Panc1 (cell line): ENCODE data around the gene ZBTB20. TPM values are rescaled to one million over a fixed set of nuclear protein-coding genes. Genes with fewer than 3 reads are reported as not detected.

Source experiments
- ATAC-seq: fragments of 200-7000 bp; cut with Tn5 transposase; 2 replicates; pipeline ENCODE4 v1.9.1; 2020; ENCODE audit warnings: mild to moderate bottlenecking, moderate library complexity
- BruUV-seq: library from RNA; stranded (reverse); fragments of 400-500 nt; replicated peaks from 2 replicates; lab custom pipeline; 2021; lab: Mats Ljungman, UMichigan
- CTCF ChIA-PET: fragments of 300-600 bp; sonication (Branson Sonifier 250); formaldehyde crosslinking; loops from one replicate; lab custom pipeline; 2022; ENCODE audit warnings: antibody characterized with exemption; lab: Charles Lee
- POLR2A ChIA-PET: fragments of 300-600 bp; sonication (Branson Sonifier 250); formaldehyde crosslinking; loops from one replicate; lab custom pipeline; 2022; ENCODE audit warnings: antibody characterized with exemption; lab: Charles Lee
- DNase-seq: peaks from one replicate; pipeline ENCODE4 v3.0.0-alpha.2; 2010; ENCODE audit warnings: low read depth, low spot score
- H3K27ac ChIP-seq: 2 replicates; pipeline ENCODE4 v1.5.1; 2011; ENCODE audit warnings: mild to moderate bottlenecking, low read length, inconsistent platforms
- H3K27me3 ChIP-seq: fragments of 200-500 bp; sonication (Bioruptor generic); 2 replicates; pipeline ENCODE4 v1.6.0; 2014; ENCODE audit warnings: low read length, inconsistent platforms; ENCODE audit not compliant: control insufficient read depth, insufficient read depth
- H3K36me3 ChIP-seq: fragments of 200-500 bp; sonication (Bioruptor generic); 2 replicates; pipeline ENCODE4 v1.5.1; 2014; ENCODE audit warnings: inconsistent platforms, mild to moderate bottlenecking, low read length, moderate library complexity; ENCODE audit not compliant: control insufficient read depth, insufficient read depth
- H3K4me1 ChIP-seq: 2 replicates; pipeline ENCODE4 v1.5.1; 2011; ENCODE audit warnings: inconsistent platforms, mild to moderate bottlenecking, low read length, moderate library complexity; ENCODE audit not compliant: control insufficient read depth, insufficient read depth
- H3K4me3 ChIP-seq, 2 experiments: 2 replicates each; pipeline ENCODE4 v1.5.1; 2011 to 2012; ENCODE audit warnings: low read depth in 2 of 2, low read length in 2 of 2, mild to moderate bottlenecking in 2 of 2, inconsistent platforms in 1 of 2, moderate library complexity in 1 of 2
- H3K9me3 ChIP-seq: fragments of 200-500 bp; sonication (Bioruptor generic); 2 replicates; pipeline ENCODE4 v1.5.1; 2014; ENCODE audit warnings: low read depth, mild to moderate bottlenecking, inconsistent platforms, low read length, moderate library complexity; ENCODE audit not compliant: control insufficient read depth, insufficient read depth
- CTCF ChIP-seq: fragments of 450-650 bp; IDR thresholded peaks from 2 replicates; pipeline ENCODE4 v1.5.1; 2017; ENCODE audit warnings: mild to moderate bottlenecking
- POLR2AphosphoS5 ChIP-seq: IDR thresholded peaks from 2 replicates; pipeline ENCODE4 v1.6.1; 2012; ENCODE audit warnings: mild to moderate bottlenecking, low read depth, low read length, moderate library complexity
- REST ChIP-seq, 2 experiments: IDR thresholded peaks; 2 replicates each; pipeline ENCODE4 v1.6.1; 2011 to 2012; ENCODE audit warnings: low read depth in 2 of 2, control low read depth in 1 of 2, low read length in 1 of 2, mild to moderate bottlenecking in 1 of 2, moderate library complexity in 1 of 2; ENCODE audit not compliant: insufficient read depth in 1 of 2
- SIN3A ChIP-seq: IDR thresholded peaks from 2 replicates; pipeline ENCODE4 v1.6.1; 2012; ENCODE audit warnings: low read depth, mild to moderate bottlenecking, low read length, moderate library complexity, borderline replicate concordance; ENCODE audit not compliant: insufficient read depth
- TCF7L2 ChIP-seq: IDR thresholded peaks from 2 replicates; pipeline ENCODE4 v1.6.1; 2011; ENCODE audit warnings: mild to moderate bottlenecking, low read depth, low read length, inconsistent platforms
- in situ Hi-C: cut with HindIII; loops from 2 replicates; pipeline ENCODE4 v1.10.0; 2016; ENCODE audit warnings: low sequenced_read_pairs, low pct_unique_long_range_greater_than_20kb
- intact Hi-C: fragments of 100-400 bp; cut with micrococcal nuclease; formaldehyde crosslinking; loops from one replicate; pipeline ENCODE4 v1.10.0; 2022; ENCODE audit not compliant: unreplicated experiment
- total RNA-seq: library from RNA; stranded (reverse); gene quantifications from one replicate; pipeline ENCODE4 v1.2.1, GENCODE V29; 2021; ENCODE audit not compliant: unreplicated experiment

ZBTB20 gene
- total RNA-seq, 1 experiment from 2014 or later: 4.1 TPM

GRCh38 chr3:114525278-114525677, 621.8 kb downstream of the ZBTB20 start:
- TF ChIP-seq SIN3A (no peak), POLR2AphosphoS5 (no peak)
- intact Hi-C loops (no loop called here), in situ Hi-C loops (no loop called here)
- H3K9me3 ChIP-seq: no peaks in the 10 kb centered on the region
- no peak overlapping the region for H3K4me3 ChIP-seq
- no peaks in the 10 kb centered on the region for H3K36me3 ChIP-seq
- H3K4me1 ChIP-seq: no peaks in the 10 kb centered on the region
- ChIA-PET POLR2A (no interaction called here), CTCF (interaction anchor here (0.6 kb wide), 1 partner anchor 308 kb away, joined by 7 read pairs; no protein-coding TSS in a partner anchor)
- DNase-seq: no peak
- no peak overlapping the region for H3K27ac ChIP-seq
- BruUV-seq: no TSS peak
- no peaks in the 10 kb centered on the region for H3K27me3 ChIP-seq
- no peak for ATAC-seq

GRCh38 chr3:114519415-114519814, 627.7 kb downstream of the ZBTB20 start:
- Histone ChIP-seq H3K27me3 (no peaks in the 10 kb centered on the region), H3K36me3 (no peaks in the 10 kb centered on the region), H3K4me1 (no peaks in the 10 kb centered on the region), H3K9me3 (no peaks in the 10 kb centered on the region), H3K4me3 (no peak overlapping the region), H3K27ac (no peak overlapping the region)
- ATAC-seq: no peak
- POLR2A ChIA-PET: no interaction called here
- CTCF ChIA-PET: no interaction called here
- no peak for DNase-seq
- BruUV-seq: no TSS peak
- TF ChIP-seq POLR2AphosphoS5 (no peak), CTCF (no peak)
- in situ Hi-C loops (no loop called here), intact Hi-C loops (no loop called here)

GRCh38 chr3:114518206-114518808, 628.8 kb downstream of the ZBTB20 start:
- intact Hi-C loops (no loop called here), in situ Hi-C loops (no loop called here)
- H3K27me3 ChIP-seq: no peaks in the 10 kb centered on the region
- ChIA-PET POLR2A (no interaction called here), CTCF (no interaction called here)
- no peaks in the 10 kb centered on the region for H3K4me1 ChIP-seq
- H3K27ac ChIP-seq: no peak overlapping the region
- H3K9me3 ChIP-seq: no peaks in the 10 kb centered on the region
- BruUV-seq: no TSS peak
- H3K36me3 ChIP-seq: no peaks in the 10 kb centered on the region
- TF ChIP-seq SIN3A (no peak), POLR2AphosphoS5 (no peak), CTCF (no peak), REST (IDR thresholded peaks at IDR 0.05; ENCODE audit: insufficient read depth in 1 of 2, low read depth in 2 of 2, low read length in 1 of 2) (no peak), TCF7L2 (no peak)
- DNase-seq (no peak), ATAC-seq (no peak)
- H3K4me3 ChIP-seq: no peak overlapping the region
